Kasumi-1 (cell line): ENCODE data around the gene BIRC7.

ENCODE experiments used
- DNase-seq, 2 experiments: peaks; one replicate each; lab custom pipeline; 2025; lab: John Stamatoyannopoulos, UW

BIRC7 gene

DNA sequence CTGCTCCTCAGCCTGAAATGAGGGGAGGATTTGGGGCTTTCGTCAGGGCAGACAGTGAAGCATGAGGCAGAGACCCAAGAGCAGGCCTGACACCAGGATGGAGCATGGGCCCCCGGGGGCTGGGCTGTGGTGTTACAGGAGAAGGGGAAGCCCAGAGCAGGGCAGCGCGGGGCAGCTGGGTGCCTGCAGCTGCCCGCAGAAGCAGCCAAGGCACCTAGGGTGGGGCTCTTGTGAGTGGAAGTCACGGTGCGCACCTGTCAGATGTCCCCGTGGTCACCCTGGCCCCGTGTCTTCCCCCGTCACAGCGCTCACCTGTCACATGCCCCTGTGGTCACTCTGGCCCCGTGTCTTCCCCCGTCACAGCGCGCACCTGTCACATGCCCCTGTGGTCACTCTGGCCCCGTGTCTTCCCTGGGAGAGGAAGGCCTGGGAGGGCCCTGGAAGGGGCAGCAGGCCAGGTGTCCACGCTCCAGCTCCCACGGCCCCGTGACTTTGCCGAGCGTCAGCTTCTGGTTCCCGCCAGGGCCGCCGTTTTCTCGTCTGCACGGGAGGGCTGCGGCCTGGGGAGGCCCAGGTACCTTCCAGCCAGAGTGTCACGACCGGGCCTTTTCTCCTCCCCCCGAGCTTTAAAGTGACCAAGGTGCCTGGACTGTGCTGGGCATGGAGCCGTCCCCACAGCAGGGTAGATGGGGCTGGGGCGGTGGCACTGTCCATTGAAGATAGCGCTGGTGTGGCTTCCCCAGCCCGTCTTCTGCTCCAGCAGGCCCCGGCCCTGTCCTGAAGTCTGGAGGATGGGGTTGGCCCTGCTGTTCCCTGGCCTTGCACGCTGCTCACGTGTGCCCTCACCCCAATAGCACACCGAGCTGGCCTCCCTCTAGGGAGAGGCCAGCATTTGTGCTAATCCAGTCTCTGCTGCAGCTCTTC, 46.3 kb downstream of the BIRC7 start:
- no peak for DNase-seq

- DNase-seq, result no peak
These were observed 47.2 kb downstream of the BIRC7 start for GRCh38 chr20:63282946-63283345.

- no peak for DNase-seq
These were observed 47.8 kb downstream of the BIRC7 start for GRCh38 chr20:63283397-63284082.

GRCh38 chr20:63284083-63284440, 48.4 kb downstream of the BIRC7 start:
- DNase-seq, result peak; percentile 78 to 88

- DNase-seq, result peak; percentile 58 to 60
These were observed 48.8 kb downstream of the BIRC7 start for GRCh38 chr20:63284544-63284949.

DNA sequence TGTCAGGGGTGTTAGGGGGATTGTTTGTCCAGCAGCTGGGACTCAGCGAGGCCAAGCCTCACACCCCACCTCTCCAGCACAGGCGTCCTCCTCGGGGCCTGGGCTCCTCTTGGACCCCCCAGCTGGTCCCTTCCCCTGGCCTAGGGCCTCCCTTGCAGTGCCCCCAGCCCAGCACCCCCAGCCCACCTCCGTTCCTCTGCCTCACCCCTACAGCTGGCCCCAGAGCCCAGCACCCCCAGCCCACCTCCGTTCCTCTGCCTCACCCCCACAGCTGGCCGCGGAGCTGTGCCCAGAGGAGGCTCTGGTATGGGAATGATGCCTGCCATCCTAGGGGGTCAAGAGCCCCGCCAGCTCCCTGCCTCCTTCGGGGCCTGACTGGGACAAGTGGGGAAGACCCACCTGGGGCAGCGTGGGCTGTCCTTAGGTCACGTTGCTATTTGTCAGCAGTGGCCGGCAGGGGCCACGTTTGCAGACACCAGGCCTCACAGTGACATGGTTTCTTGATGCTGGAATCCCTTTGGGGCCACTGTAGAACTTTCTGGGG, 49.3 kb downstream of the BIRC7 start:
- no peak for DNase-seq

- no peak for DNase-seq
These were observed 50.2 kb downstream of the BIRC7 start for GRCh38 chr20:63285636-63286615.

DNA sequence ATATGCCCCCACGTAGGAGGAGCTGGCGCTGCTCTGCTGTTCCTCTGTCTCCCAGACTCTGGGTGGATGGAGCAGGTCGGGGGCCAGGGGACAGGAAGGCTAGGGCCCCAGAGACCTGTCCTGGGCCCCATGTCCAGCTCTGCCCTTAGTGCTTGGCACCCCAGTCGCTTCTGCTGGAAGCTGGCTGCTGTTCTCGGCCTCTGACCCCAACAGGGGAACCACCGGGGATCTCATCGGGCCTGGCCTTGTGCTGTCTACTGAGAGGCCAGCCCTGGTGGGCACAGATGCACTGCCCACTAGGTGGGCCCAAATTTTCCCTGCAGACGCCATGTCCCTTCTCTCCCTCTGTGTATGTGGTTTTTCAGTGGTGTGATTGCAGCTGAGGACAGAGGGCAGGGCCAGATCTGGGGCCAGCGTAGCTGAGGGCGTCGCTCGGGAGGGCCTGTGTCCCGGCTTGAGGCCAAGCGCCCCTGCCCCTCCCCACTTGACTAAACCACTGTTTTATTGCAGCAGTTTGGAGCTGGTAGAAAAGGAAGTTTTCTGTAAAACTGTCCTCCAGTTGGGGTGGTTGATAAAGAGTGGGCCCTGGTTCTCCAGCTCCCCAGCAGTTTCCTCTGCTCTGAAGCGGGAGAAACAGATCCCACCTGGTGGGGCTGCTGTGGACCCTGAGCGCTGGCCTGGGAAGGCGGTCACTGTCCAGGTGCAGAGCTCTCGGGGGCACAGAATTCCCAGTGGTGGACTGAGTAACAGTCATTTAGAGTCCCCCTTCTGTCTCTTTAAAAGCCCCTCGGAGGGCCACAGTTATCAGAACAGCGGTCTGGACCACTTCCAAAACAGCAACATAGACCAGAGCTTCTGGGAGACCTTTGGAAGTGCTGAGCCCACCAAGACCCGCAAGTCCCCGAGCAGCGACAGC, 51.3 kb downstream of the BIRC7 start:
- no peak for DNase-seq

DNA sequence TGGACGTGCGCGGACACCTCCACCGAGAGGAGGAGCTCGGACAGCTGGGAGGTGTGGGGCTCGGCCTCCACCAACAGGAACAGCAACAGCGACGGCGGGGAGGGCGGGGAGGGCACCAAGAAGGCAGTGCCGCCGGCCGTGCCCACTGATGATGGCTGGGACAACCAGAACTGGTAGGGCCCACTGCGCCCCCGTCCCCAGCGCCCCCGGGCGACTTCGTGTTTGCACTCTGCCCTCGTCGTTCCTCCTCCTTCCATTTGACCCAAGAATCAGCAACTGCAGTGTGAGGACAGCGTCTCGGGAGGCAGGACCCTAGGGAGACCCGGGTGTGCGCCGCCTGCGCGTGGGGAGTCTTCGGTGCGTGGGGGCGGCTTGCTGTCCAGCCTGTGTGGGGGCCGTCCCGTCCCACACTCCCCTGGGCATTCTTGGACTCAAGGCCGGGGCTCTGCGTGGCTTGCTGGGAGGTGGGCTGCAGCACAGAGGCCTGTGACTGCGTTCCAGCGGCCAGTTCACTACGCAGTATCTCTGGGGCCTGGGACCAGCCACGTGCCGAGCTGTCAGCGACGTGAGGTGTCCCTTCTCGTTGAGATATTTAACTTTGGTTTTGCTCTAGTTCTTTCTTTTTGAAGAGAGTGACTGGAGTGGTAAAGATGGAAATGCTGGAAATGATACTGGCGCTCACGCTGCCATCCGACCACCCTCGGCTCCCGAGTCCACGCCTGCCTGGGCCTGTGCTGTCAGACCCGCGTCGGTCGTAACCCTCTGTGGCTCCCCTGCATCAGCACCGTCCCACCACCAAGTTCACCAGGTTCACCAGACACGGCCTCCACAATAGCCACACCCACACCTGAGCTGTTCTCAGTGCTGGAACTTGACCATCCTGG, 52.2 kb downstream of the BIRC7 start:
- DNase-seq, result no peak

GRCh38 chr20:63288581-63289251, 53.0 kb downstream of the BIRC7 start:
- DNase-seq, result no peak

DNA sequence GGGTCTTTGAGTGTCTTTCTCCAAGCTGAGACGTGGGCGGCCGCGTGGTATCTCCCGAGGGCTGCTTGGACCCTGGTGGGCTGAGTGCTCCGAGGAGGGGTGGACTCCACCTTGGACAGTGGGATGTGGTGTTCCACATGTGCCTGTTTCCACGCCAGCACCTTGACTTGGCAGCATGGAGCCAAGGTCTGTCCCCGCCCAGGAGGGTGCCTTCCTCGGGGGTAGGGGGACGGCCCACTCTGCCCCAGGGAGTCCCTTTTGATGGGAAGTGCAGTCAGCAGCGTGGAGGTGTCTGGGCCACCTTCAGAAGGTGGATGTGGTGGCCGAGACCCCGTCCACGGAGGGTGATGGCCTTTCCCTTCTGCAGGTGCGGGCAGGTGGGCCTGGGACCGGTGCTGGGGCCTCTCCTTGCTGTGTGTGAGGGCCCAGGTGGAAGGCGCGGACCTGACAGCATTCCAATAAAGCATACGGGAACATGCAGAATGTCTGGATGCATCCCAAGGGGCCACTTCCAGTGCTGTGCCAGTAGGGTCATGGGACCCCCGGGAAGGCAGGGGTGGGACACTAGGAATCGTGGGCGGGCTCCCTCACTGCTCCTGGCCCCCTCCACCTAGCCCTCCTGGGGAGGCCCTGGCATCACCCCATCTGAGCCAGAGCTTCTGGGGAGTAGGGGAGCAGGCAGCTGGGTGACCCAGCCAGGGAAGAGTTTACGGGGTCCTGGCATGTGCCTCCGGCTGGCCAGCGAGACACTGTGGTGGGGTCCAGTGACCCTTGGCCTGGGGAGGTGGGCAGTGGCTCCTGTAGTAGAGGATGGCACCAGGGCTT, 53.8 kb downstream of the BIRC7 start:
- no peak for DNase-seq
